Brain pericyte (primary cell): ENCODE results near the gene STC2.
"Not testable (repeated sequence)": the region's sequence is repeated elsewhere in the genome, so short reads cannot be mapped to it uniquely, and the experiment has no call there.

Experiments used
- DNase-seq: peaks from one replicate; pipeline ENCODE4 v3.0.0-alpha.2; 2012; ENCODE audit warnings: low read depth, low spot score

STC2 gene

GRCh38 chr5:173327948-173328843, at the start of gene STC2:
STC2 (minus strand) TSS chr5:173328414; CDS start chr5:173328193, 221 bp downstream.
- no peak for DNase-seq

- no peak for DNase-seq
Observed at GRCh38 chr5:173371400-173371799, 43.2 kb upstream of the STC2 start.

DNA sequence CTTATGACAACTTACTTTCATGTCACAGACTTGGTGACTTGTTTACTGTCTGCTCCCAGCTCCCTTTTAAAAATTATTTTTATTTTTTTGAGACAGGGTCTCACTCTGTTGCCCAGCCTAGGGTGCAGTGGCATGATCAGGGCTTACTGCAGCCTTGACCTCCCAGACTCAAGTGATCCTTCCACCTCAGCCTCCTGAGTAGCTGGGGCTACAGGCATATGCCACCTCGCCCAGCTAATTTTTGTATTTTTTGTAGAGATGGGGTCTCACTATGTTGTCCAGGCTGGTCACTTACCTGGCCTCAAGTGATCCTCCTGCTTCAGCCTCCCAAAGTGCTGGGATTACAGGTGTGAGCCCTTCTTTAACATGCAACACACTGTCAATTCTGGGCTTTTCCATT, 35.2 kb upstream of the STC2 start:
- not testable (repeated sequence) for DNase-seq

DNA sequence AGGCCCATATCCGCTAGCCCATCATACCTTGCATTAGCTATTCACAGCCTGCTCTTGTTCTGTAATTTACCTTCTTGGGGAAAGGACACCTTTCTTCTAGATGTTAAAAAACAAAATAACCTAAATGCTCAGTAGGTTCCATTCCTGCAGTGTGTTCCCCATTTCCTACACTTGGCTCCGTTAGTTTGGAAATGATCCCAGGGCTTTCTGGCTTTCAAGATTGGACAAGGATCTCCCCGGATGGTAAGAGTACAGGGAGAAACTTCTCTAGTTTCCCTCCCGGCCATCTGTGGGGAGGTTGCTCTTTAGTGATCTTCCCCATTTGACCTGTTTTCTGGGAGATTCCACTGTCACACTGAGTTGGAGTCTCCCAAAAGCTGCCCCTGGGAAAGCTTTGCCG, 27.3 kb upstream of the STC2 start:
- no peak for DNase-seq

- DNase-seq = no peak
Observed at GRCh38 chr5:173354645-173355044, 26.4 kb upstream of the STC2 start.

GRCh38 chr5:173352366-173353349, 24.4 kb upstream of the STC2 start:
- no peak for DNase-seq

DNA sequence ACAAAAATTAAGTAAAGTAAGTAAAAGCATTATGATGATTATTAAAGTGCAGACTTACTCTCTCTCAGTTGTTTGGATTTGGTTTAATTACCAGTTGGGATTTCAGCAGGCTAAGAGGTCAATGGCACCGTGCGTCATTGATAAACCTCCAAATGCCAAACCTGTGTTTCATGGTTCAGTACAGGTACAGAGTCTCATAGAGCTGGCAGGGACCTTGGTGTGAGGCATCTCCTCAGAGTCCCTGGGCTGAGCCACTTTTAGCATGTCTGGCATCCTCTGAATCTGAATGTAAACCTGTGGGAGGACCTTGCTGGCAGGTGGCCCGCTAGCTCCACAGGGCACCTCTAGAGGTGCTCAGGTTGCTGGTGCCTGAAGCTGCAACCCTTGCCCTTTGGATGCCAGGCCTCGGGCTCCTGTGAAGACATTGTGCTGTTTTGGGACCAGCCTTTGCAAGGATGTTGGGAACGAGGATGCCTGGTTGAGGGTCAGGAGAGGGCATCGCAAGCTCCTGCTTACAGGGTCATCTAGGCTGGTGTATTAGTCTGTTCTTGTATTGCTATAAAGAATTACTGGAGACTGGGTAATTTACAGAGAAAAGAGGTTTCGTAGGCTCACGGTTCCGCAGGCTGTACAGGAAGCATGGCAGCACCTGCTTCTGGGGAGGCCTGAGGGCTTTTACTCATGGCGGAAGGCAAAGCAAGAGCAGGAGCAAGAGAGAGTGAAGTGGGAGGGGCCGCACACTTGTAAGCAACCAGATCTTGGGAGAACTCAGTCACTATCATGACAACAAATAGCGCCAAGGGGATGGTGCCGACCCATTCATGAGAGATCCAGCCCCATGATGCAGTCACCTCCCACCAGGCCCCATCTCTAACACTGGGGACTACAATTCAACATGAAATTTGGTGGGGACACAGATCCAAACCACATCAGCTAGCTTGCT, 14.9 kb upstream of the STC2 start:
- DNase-seq = no peak

GRCh38 chr5:173341961-173342430, 13.8 kb upstream of the STC2 start:
- no peak for DNase-seq

GRCh38 chr5:173340984-173341383, 12.8 kb upstream of the STC2 start:
- no peak for DNase-seq

- no peak for DNase-seq
Observed at GRCh38 chr5:173340451-173340850, 12.2 kb upstream of the STC2 start.

DNA sequence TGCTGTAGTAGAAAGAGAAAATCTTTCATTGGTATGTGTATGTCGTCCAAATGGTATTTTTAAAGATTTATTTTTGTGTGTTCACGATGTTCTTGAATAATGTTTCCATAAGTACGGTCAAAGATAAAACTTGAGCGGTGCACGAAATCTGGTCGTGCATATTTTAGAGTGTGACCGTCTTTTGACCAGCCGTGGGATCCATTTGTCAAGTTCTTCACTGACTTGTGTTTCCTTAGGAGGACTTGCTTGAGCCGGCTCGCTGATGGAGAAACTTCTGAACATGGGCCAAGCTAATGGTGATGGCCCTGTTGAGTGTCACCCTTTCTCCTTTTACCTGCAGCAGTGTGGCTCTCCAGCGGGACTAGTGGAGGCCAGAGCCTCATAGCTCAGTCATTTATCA, 11.1 kb upstream of the STC2 start:
- no peak for DNase-seq

GRCh38 chr5:173338380-173339015, 10.3 kb upstream of the STC2 start:
- no peak for DNase-seq

GRCh38 chr5:173334808-173335207, 6.6 kb upstream of the STC2 start:
- no peak for DNase-seq

GRCh38 chr5:173333925-173334661, 5.9 kb upstream of the STC2 start:
- DNase-seq = no peak

GRCh38 chr5:173331956-173332479, 3.8 kb upstream of the STC2 start:
- DNase-seq = peak; percentile 60

- no peak for DNase-seq
Observed at GRCh38 chr5:173331287-173331686, 3.1 kb upstream of the STC2 start.

GRCh38 chr5:173330338-173331206, 2.4 kb upstream of the STC2 start:
- DNase-seq = no peak

DNA sequence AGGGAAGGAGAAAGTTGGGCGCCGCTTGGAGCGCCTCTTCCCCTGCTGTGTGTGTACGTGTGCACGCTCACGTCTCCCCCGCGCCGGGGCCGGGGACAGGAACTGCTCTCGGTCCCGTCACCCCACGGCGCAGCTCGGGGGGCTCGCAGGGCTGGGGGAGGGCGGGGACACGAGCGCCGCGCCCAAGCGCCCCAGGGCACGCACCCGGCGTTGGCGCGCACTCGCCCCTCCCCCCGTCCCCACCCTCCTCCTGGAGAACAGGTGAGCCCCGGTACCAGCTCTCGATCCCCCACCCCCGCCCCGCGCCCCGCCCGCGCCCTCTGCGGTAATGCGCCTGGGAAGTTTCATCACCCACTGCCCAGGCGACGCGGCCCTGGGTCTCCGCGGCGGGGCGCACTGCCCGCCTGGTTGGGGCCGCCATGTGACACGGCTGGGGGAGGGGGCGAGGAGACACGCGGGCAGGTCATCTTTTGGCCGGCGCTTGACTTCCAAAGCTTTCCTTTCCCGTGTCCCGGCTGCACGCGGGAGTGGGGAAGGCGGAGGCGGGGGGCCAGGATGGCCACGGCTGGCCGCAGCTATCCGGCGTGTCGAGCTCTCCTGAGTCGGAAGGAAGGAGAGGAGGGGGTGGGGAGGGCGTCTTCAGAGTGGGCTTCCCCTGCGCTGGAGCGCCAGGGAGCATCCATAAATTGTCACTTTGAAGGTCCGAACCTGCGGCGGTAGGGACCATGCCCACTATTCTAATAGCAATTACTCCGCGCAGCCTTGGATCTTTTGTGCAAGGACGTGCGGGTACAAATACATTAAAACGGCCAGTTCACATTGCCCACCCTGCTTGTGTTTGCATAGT, 1.5 kb upstream of the STC2 start:
- no peak for DNase-seq
